IPS-18c (cell line): ENCODE measurements around the gene CDH13.

ENCODE experiments used
- H3K4me3 ChIP-seq: 2 replicates; pipeline ENCODE4 v1.7.0; 2013; ENCODE audit warnings: low read depth, mild to moderate bottlenecking, low read length, moderate library complexity; ENCODE audit not compliant: insufficient read depth
- H3K9me3 ChIP-seq: one replicate; pipeline ENCODE4 v1.6.1; 2013; ENCODE audit warnings: mild to moderate bottlenecking, low read length, moderate library complexity; ENCODE audit not compliant: control insufficient read depth, insufficient read depth

Gene CDH13

GRCh38 chr16:83837566-83837965, 1210.8 kb downstream of the CDH13 start:
- Histone ChIP-seq H3K4me3 (no peak overlapping the region), H3K9me3 (no peaks in the 10 kb centered on the region)

GRCh38 chr16:83838151-83838550, 1211.4 kb downstream of the CDH13 start:
- H3K9me3 ChIP-seq = no peaks in the 10 kb centered on the region
- H3K4me3 ChIP-seq = no peak overlapping the region

GRCh38 chr16:83839561-83839960, 1212.8 kb downstream of the CDH13 start:
- H3K9me3 ChIP-seq = no peaks in the 10 kb centered on the region
- H3K4me3 ChIP-seq = no peak overlapping the region

GRCh38 chr16:83840060-83840617, 1213.4 kb downstream of the CDH13 start:
- Histone ChIP-seq H3K4me3 (no peak overlapping the region), H3K9me3 (no peaks in the 10 kb centered on the region)

- Histone ChIP-seq H3K9me3 (no peaks in the 10 kb centered on the region), H3K4me3 (no peak overlapping the region)
Measured at GRCh38 chr16:83842291-83842690, 1215.5 kb downstream of the CDH13 start.

GRCh38 chr16:83842756-83843507, 1216.2 kb downstream of the CDH13 start:
- H3K4me3 ChIP-seq = no peak overlapping the region; the same call in 1 of the 2 replicates
- no peaks in the 10 kb centered on the region for H3K9me3 ChIP-seq

- Histone ChIP-seq H3K9me3 (no peaks in the 10 kb centered on the region), H3K4me3 (no peak overlapping the region)
Measured at GRCh38 chr16:83843657-83844056, 1216.9 kb downstream of the CDH13 start.

GRCh38 chr16:83845263-83845662, 1218.5 kb downstream of the CDH13 start:
- no peak overlapping the region for H3K4me3 ChIP-seq
- no peaks in the 10 kb centered on the region for H3K9me3 ChIP-seq

- Histone ChIP-seq H3K4me3 (no peak overlapping the region), H3K9me3 (no peaks in the 10 kb centered on the region)
Measured at GRCh38 chr16:83847371-83848225, 1220.8 kb downstream of the CDH13 start.

GRCh38 chr16:83849421-83849820, 1222.7 kb downstream of the CDH13 start:
- Histone ChIP-seq H3K9me3 (no peaks in the 10 kb centered on the region), H3K4me3 (no peak overlapping the region)
